ENCODE data around the gene USP1. TPM values are rescaled to one million over a fixed set of nuclear protein-coding genes. Genes with fewer than 3 reads are reported as not detected.

USP1 gene
- polyA plus RNA-seq, 3 donors, result 59.6 to 85.5 (median 70.1) TPM

DNA sequence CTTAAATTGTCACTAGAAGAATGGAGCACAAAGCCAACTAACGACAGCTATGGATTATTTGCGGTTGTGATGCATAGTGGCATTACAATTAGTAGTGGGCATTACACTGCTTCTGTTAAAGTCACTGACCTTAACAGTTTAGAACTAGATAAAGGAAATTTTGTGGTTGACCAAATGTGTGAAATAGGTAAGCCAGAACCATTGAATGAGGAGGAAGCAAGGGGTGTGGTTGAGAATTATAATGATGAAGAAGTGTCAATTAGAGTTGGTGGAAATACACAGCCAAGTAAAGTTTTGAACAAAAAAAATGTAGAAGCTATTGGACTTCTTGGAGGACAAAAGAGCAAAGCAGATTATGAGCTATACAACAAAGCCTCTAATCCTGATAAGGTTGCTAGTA is 13.5 kb downstream of the USP1 start:
- no peak for DNase-seq (ENCODE audit: extremely low read depth in 1 of 11, low read depth in 9 of 11, low spot score in 4 of 11)

DNA sequence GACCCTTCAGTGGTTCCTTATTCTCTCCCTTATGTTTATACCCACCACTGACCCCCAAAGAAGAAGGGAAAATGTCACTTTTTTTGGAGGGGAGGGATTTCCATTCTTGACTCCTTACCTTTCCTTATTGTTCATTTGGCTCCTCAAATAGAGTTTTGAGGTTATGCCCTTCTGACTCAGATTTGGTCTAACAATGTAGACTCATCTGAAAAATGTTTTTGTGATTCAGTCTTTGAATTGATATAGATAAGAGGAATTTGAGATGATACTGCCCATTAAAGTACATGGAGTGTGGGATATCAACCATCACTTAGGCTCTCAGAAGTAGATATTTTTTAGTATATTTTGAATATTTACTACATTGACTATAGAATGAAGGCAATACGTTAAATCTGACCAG is 16.1 kb downstream of the USP1 start:
- DNase-seq (ENCODE audit: extremely low read depth in 1 of 11, low read depth in 9 of 11, low spot score in 4 of 11), result no peak

DNA sequence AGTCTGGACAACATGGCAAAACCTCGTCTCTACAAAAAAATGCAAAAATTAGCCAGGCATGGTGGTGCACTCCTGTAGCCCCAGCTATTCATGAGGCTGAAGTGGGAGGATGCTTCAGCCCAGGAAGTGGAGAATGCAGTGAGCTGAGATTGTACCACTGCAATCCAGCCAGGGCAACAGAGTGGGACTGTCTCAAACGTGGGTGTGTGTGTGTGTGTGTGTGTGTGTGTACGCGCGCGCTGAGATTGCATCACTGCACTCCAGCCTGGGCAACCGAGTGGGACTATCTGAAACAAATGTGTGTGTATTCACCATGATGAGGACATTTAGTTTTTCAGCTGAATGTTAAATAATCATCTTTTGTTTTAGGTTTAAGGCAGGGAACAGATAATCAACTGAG is 21.1 kb downstream of the USP1 start:
- no peak for DNase-seq (ENCODE audit: extremely low read depth in 1 of 11, low read depth in 9 of 11, low spot score in 4 of 11)

DNA sequence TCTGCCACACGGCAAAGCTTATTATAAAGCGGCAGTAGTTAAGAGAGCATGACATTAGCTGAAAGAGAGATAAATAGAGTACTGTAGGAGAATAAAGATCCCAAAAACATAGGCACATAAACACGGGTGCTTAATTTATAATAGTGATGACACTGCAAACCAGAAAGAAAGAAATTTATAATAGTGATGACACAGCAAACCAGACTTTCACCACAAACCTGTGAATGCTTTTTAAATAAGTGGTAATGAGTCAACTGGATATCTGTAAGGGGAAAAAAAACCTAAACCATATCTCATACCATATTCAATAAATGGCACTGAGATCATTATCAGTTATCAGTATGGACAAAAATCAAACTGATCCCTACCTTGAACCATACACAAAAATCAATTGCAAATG is 25.5 kb downstream of the USP1 start:
- no peak for DNase-seq (ENCODE audit: extremely low read depth in 1 of 11, low read depth in 9 of 11, low spot score in 4 of 11)

DNA sequence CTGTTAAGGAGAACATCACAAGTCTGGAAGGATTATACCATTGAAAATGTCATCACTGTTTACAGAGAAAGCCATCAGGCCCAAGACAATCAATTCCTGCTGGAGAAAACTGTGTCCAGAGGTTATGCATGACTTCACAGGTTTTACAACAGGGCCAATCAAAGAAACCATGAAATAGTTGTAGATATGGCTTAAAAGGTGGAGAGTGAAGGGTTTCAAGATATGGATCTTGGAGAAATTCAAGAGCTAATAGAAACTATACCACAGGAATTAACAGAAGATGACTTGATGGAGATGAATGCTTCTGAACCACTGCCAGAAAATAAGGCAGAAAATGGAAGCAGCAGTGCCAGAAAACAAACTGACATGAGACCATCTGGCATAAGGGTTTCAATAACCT is 30.2 kb downstream of the USP1 start:
- DNase-seq (ENCODE audit: extremely low read depth in 1 of 11, low read depth in 9 of 11, low spot score in 4 of 11), result no peak

DNA sequence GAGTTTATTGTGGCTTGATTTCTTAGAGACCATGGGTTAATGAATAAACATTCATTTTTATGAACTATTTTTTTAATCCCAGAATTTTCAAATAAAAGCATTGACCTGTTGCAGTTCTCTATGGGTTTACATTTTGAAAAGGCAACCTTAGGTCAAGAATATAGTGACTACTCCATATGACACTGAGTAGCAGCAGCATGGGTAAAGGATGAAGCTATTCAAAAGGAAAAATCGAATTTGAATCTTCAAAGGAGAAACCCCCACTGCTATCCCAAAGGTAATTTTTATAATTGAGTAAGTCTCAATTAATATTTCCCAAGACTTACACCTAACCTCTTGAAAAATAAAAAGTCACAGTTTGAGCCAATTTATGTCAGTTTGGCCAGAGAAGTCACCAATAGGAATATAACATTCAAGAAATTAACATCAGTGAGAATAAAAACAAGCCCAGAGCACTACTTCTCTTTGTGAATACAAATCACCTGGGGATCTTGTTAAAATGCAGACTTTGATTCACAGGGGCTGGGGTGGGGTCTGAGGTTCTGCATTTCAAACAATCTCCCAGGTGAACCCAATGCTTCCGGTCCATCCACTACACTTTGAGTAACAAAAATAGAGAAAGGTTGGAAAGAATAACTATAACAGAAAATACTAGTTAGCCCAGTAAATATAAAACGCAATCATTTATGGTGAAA is 39.8 kb downstream of the USP1 start:
- no peak for DNase-seq (ENCODE audit: extremely low read depth in 1 of 11, low read depth in 9 of 11, low spot score in 4 of 11)

DNA sequence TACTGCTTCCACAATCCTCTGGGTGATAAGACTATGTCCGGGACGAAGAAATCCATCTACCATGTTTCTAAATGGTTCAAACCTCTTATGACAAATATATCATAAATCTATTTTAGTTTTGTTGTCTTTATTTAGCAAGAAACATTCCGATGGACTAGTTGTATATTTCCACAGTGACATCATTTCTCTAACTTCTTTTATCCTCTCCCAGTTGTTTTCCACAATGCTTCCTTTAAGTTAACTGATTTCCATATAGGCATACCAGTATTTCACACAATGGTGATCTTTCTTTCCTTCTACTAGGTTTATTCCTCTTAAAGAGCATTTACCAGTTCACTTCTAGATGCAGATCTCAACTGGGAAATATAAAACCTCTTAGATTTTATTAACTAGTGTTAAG is 44.8 kb downstream of the USP1 start:
- no peak for DNase-seq (ENCODE audit: extremely low read depth in 1 of 11, low read depth in 9 of 11, low spot score in 4 of 11)

DNA sequence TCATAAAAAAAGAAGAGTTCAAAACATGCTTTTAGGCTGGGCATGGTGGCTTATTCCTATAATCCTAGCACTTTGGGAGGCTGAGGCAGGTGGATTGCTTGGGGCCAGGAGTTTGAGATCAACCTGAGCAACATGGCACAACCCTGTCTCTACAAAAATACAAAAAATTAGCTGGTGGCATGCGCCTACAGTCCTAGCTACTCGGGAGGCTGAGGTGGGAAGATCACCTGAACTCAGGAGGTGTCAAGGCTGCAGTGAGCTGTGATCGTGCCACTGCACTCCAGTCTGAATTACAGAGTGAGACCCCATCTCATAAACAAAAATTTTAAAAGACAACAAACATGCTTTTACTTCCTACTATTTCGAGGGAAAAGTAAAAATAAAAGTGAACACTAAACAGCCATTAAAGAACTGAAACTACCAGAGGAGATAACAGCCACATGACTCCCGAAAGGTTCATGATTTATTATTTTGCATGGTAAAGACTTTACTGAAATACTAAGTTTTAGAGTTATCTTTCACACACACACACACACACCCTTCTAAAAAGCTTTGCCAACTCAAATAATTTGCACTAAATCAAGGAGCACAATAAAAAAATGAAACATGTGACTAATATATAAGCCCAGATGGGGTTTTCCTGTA is 48.1 kb downstream of the USP1 start:
- no peak for DNase-seq (ENCODE audit: extremely low read depth in 1 of 11, low read depth in 9 of 11, low spot score in 4 of 11)

DNA sequence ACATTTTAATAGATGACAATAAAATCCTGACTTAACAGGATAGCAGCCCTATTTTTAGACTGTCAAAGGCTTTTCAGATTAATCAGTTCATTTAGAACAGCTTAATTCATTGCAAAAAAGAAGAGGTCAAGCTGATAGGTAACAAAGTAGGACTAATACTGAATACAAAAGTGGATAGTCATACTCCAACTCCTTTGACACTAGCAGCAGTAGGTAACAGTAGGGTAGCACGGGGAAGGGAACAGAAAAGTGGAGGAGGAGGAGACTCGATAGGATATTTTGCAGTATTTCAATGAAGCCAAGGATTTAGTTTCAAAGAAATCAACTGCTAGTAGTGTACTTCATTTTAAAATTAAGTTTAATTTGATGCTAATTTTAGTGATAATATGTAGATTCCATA is 51.1 kb downstream of the USP1 start:
- DNase-seq (ENCODE audit: extremely low read depth in 1 of 11, low read depth in 9 of 11, low spot score in 4 of 11), result no peak

DNA sequence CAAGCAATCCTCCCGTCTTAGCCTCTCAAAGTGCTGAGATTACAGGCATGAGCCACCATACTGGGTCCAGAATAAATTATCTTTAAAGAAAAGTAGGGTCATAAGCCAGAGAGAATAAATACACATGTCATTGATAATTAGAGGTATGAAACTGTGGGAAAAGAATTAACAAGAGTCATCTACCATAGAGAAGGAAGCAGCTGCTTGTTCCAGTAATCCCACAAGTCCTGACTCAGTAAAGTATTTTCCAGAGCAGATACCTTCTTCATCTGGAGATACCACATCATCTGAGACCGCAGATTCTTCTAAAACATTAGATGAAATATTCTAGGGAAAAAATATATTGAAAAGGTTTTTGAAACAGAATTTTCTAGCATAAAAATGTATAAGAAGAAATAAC is 55.7 kb downstream of the USP1 start:
- no peak for DNase-seq (ENCODE audit: extremely low read depth in 1 of 11, low read depth in 9 of 11, low spot score in 4 of 11)

DNA sequence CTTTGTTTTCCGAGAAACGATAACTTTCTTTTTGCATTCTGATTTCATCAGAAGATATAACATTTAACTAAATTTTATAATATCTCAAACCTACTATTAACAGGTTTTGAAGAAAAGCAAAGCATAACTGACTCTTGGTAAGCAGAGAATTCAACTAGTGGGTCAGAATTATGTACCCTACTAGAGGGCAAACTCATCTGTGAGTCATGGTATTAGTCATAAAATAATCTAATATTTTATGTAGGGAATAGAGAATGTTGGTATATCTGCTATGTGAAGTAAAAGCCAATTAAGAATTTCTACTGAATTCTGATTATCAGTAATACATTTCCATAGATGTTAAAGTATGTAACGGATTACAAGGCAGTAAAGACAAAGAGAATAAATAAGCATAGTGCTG is 56.8 kb downstream of the USP1 start:
- no peak for DNase-seq (ENCODE audit: extremely low read depth in 1 of 11, low read depth in 9 of 11, low spot score in 4 of 11)

DNA sequence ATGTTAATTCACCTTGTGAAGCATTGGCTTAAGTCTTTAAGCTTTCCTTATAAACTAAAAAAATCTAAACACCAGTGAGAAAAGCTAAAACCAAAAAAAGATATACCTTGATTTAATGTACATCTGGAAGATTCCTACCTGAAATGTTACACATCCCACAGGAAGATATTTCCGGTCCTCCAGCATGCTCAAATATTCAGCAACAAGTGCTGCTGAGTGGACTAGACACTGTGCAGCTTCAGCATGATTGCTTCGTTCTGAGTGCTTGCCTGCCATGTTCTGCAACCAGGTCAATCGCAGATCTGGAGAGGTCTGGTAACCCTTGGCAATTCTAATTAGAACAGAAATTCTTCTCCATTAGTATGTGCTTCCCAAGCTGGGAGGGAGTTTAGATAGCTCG is 57.3 kb downstream of the USP1 start:
- no peak for DNase-seq (ENCODE audit: extremely low read depth in 1 of 11, low read depth in 9 of 11, low spot score in 4 of 11)

DNA sequence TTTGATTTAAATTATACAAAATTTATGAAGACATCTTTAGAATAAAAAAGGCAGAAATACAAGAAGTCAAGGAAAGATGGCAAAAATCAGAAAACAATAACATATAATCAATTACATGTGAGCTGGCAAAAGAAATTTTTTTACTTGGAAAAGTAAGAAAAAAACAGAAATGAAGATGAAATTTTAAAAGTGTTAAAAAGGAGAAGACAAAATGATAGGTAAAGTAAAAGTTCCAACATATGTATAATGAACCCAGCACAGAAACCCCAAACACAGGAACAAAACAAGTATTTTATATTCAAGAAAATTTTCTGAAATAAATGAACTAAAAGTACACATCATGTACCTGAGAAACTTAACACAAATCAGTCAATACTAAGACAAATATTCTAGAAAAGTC is 63.4 kb downstream of the USP1 start:
- DNase-seq (ENCODE audit: extremely low read depth in 1 of 11, low read depth in 9 of 11, low spot score in 4 of 11), result no peak

Other genes with a start within 250 kb of the USP1 start
- gene L1TD1, start 242.2 kb upstream of the USP1 start, polyA plus RNA-seq (ENCODE audit: insufficient read length in 3 of 3), result 1 to 10 TPM; 3.7 to 5.2 (median 4.6) TPM
- 10 to 100 TPM; 21.4 to 24.2 (median 22.0) TPM for gene KANK4, start 117.6 kb upstream of the USP1 start, polyA plus RNA-seq (ENCODE audit: insufficient read length in 3 of 3)
- gene ANGPTL3, start 160.5 kb downstream of the USP1 start, polyA plus RNA-seq (ENCODE audit: insufficient read length in 3 of 3), result 10 to 100 TPM in 1 of 3 donors, 1 to 10 TPM in 2; 7.2 to 12.7 (median 8.1) TPM

Data from renal cortex interstitium (tissue), 11 donors.